Testis (tissue), 2 donors: ENCODE data around the gene VWA1.

Experiments
- CTCF ChIP-seq, 3 experiments: fragments of 450-650 bp in 2 of 3; fragments of 200-600 bp in 1 of 3; sonication (generic) in 1 of 3; IDR thresholded peaks; one replicate each; pipeline ENCODE4 v1.5.1; 2016 to 2019; ENCODE audit warnings: antibody characterized with exemption in 3 of 3, mild to moderate bottlenecking in 2 of 3, moderate library complexity in 1 of 3
- POLR2A ChIP-seq: fragments of 450-650 bp; IDR thresholded peaks from one replicate; pipeline ENCODE4 v1.6.1; 2017; ENCODE audit warnings: antibody characterized with exemption, mild to moderate bottlenecking, moderate library complexity

DNA sequence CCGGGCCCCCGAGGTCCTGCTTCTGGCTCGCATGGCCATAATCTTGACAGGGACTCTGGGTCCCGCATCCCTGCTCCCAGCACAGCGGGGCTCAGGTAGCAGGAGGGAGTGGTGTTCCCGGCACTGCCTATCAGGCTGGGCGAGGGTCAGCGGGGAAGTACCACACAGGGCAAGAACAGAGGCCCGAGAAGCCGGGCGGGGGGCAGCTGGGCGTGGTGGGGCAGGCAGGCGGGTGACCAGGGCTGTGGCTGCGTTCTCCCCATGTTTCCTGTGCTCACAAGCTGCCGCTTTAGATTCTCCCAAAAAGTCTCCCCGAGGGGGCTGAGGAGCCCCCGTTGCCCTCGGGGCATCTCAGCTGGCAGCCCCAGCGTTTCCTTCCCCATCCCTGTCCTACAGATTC lies 54.4 kb downstream of the VWA1 start:
- TF ChIP-seq CTCF (IDR thresholded peaks at IDR 0.05) (no peak), POLR2A (no peak)
